WI38 (cell line): ENCODE results near the gene NLGN2.

Source experiments
- H3K4me3 ChIP-seq: 2 replicates; pipeline ENCODE4 v1.5.1; 2011; ENCODE audit warnings: low read depth, mild to moderate bottlenecking, control low read depth, low read length
- CTCF ChIP-seq: IDR thresholded peaks from 2 replicates; pipeline ENCODE4 v1.5.1; 2012; ENCODE audit warnings: low read depth, mild to moderate bottlenecking, control low read depth, low read length

NLGN2 gene

GRCh38 chr17:7393613-7394451 lies 13.8 kb upstream of the NLGN2 start:
- peak overlapping the region; percentile 90 for H3K4me3 ChIP-seq
- no peak for TF ChIP-seq CTCF

DNA sequence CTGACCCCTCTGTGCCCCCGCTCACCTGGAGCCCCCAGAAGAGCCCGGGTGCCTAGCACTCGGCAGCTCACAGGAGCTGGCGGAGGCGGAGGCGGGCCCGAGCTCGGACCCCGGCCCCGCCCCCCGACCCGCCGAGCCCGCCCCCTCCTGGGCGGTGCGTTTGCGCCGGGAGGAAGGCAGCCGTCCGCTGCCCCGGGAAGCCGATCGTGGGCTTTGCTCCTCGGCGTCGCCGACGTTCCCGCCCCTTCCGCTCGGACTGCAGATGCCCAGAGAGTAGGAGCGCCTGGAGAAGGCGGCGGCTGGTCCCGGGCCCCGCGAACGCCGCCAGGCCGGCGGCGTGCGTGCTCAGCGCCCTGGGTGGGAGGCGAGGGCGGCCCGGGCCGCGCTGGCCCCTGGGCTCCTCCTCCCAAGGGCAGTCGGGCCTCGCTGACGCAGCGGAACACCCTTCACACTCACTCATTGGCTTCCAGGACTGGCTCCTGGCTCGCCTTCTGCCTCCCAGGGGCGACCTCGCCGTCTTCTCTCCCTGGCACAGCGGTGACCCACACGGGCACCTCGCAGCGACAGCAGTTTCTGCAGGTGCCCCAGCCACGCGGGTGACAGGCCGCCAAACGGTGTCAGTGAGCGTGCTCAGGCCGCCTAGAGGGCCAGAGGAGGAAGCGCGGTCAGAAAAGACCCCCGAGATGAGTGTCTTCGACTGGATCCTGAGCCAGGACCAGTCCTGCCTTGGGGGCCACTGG lies 13.0 kb upstream of the NLGN2 start, which contains the start of gene PLSCR3:
TSS of gene PLSCR3 (minus strand) at position 74 of the 740 bp plus-strand sequence. CDS start 415 bp downstream, outside the sequence.
- TF ChIP-seq CTCF = peak; percentile 36
- H3K4me3 ChIP-seq = peak within 1 kb of the TSS; percentile 90

DNA sequence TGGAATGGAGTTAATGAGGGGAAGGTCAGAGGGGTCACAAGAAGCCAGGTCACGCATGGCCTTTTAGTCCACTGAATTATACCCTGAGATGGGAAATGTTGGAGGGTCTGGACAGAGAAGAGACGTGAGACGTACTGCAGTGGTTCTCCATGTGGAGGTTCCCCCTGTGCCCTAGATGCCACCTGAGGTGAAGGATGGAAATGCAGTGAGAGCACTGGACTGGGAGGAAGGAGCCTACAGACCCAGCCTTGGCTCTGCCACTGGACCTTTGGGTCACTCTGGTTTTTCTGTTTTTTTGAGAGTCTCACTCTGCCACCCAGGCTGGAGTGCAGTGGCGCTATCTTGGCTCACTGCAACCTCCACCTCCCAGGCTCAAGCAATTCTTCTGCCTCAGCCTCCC lies 11.5 kb upstream of the NLGN2 start:
- H3K4me3 ChIP-seq = no peak overlapping the region
- TF ChIP-seq CTCF = no peak

- no peak for TF ChIP-seq CTCF
These were observed 9.0 kb upstream of the NLGN2 start for GRCh38 chr17:7398612-7399011.

GRCh38 chr17:7403043-7403726 lies 4.5 kb upstream of the NLGN2 start:
- H3K4me3 ChIP-seq = peak overlapping the region; percentile 75
- TF ChIP-seq CTCF = no peak

More at GRCh38 chr17:7398612-7399011, 9.0 kb upstream of the NLGN2 start:
- H3K4me3 ChIP-seq = no peak overlapping the region

GRCh38 chr17:7403727-7403976 lies 4.0 kb upstream of the NLGN2 start:
- H3K4me3 ChIP-seq = peak overlapping the region; percentile 75
- TF ChIP-seq CTCF = no peak
